A549 (cell line): ENCODE data around the gene COL5A1.

Experiments used
- CTCF ChIP-seq: fragments of >200 bp; sonication (Bioruptor Twin); formaldehyde crosslinking; IDR thresholded peaks from 3 replicates; pipeline ENCODE4 v1.5.1; 2016
- POLR2A ChIP-seq: IDR thresholded peaks from 2 replicates; pipeline ENCODE4 v1.6.1; 2012; ENCODE audit warnings: mild to moderate bottlenecking, low read length
- RAD21 ChIP-seq, 2 experiments: fragments of >200 bp in 1 of 2; sonication (Bioruptor Twin) in 1 of 2; formaldehyde crosslinking in 1 of 2; IDR thresholded peaks in 1 of 2; conservative IDR thresholded peaks in 1 of 2; 2 replicates in 1 of 2; 3 replicates in 1 of 2; pipeline ENCODE4 v1.6.1; 2012 to 2018; ENCODE audit warnings: inconsistent platforms in 1 of 2
- RNF2 ChIP-seq: fragments of 200-600 bp; sonication (generic); IDR thresholded peaks from 2 replicates; pipeline ENCODE4 v1.6.1; 2016; ENCODE audit warnings: low read depth, mild to moderate bottlenecking, antibody characterized with exemption, moderate library complexity, borderline replicate concordance
- ZFP36 ChIP-seq: fragments of 450-650 bp; IDR thresholded peaks from 2 replicates; pipeline ENCODE4 v1.6.1; 2014; ENCODE audit warnings: borderline replicate concordance; ENCODE audit not compliant: partially characterized antibody

DNA sequence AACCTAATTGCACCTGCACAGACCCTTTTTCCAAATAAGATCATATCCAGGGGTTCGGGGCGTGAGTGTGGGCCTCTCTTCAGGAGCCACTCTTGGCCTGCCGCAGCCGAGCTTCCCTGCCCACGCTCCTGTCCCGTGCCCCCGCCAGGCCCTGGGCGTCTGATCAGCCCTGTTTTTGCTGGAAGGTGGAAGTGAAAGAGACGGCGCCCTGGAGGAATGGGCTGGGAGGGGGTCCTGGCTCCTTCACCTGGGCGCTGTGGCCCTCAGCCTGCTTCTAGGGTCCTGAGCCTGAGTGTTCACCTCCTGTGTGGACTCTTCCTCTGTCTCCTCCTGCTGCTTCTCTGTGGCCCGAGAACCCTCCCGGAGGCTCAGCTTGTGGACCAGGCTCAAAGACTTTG lies 11.2 kb upstream of the COL5A1 start:
- no peak for TF ChIP-seq RAD21 (conservative IDR thresholded peaks at IDR 0.05 in 1 of 2, IDR thresholded peaks at IDR 0.05 in 1 of 2)
- TF ChIP-seq CTCF = no peak
- TF ChIP-seq RNF2 = no peak
- TF ChIP-seq ZFP36 = no peak
- TF ChIP-seq POLR2A = no peak
